Naive thymus-derived CD4-positive, alpha-beta T cell (primary cell): ENCODE data around the gene NEAT1. TPM values are rescaled to one million over a fixed set of nuclear protein-coding genes. Genes with fewer than 3 reads are reported as not detected.

ENCODE experiments used
- ATAC-seq: fragments of 150-1000 bp; cut with Tn5 transposase; 2 replicates; pipeline ENCODE4 v1.10.0; 2021; ENCODE audit warnings: mild to moderate bottlenecking, moderate library complexity
- CTCF ChIA-PET: fragments of 350-600 bp; sonication (Branson Sonifier 250); formaldehyde crosslinking; loops from one replicate; lab custom pipeline; 2021; ENCODE audit warnings: antibody characterized with exemption; lab: Charles Lee
- POLR2A ChIA-PET: fragments of 350-600 bp; sonication (Branson Sonifier 250); formaldehyde crosslinking; loops from one replicate; lab custom pipeline; 2021; ENCODE audit warnings: antibody characterized with exemption, inconsistent platforms; lab: Charles Lee
- DNase-seq, 9 donors: peaks; one replicate each; pipeline versions ENCODE4 v3.0.0 to v3.0.0-alpha.2; 2020 to 2022; ENCODE audit warnings: mixed read lengths in 1 of 9
- H3K27ac ChIP-seq: one replicate; pipeline ENCODE4 v1.7.0; 2013; ENCODE audit warnings: mild to moderate bottlenecking, low read depth, low read length, moderate library complexity
- H3K27me3 ChIP-seq, 2 donors: one replicate each; pipeline ENCODE4 v1.7.0; 2013; ENCODE audit warnings: low read length in 2 of 2, mild to moderate bottlenecking in 2 of 2, moderate library complexity in 2 of 2; ENCODE audit not compliant: control insufficient read depth in 2 of 2, insufficient read depth in 2 of 2
- H3K36me3 ChIP-seq, 3 experiments: 1 replicate in 2 of 3; 2 replicates in 1 of 3; pipeline ENCODE4 v1.7.0; 2013; ENCODE audit warnings: low read length in 3 of 3, mild to moderate bottlenecking in 3 of 3, moderate library complexity in 1 of 3; ENCODE audit not compliant: insufficient read depth in 3 of 3, control insufficient read depth in 2 of 3
- H3K4me1 ChIP-seq, 2 donors: one replicate each; pipeline ENCODE4 v1.7.0; 2013; ENCODE audit warnings: low read length in 2 of 2, mild to moderate bottlenecking in 2 of 2, moderate library complexity in 1 of 2; ENCODE audit not compliant: control insufficient read depth in 2 of 2, insufficient read depth in 2 of 2
- H3K4me3 ChIP-seq: 2 replicates; pipeline ENCODE4 v1.7.0; 2013; ENCODE audit warnings: mild to moderate bottlenecking, low read length
- H3K9me3 ChIP-seq, 3 experiments: 1 replicate in 2 of 3; 2 replicates in 1 of 3; pipeline ENCODE4 v1.7.0; 2013; ENCODE audit warnings: low read length in 3 of 3; ENCODE audit not compliant: control insufficient read depth in 2 of 3
- H3K27ac Mint-ChIP-seq, 9 donors: one replicate each; pipeline ENCODE4 v1.8.0; 2020 to 2022; ENCODE audit warnings: mixed read lengths in 9 of 9, mild to moderate bottlenecking in 8 of 9, moderate library complexity in 5 of 9, inconsistent platforms in 2 of 9
- H3K27me3 Mint-ChIP-seq, 5 donors: one replicate each; pipeline ENCODE4 v1.8.0; 2021 to 2022; ENCODE audit warnings: mixed read lengths in 5 of 5, mild to moderate bottlenecking in 1 of 5
- H3K36me3 Mint-ChIP-seq, 5 donors: one replicate each; pipeline ENCODE4 v1.8.0; 2020 to 2022; ENCODE audit warnings: mixed read lengths in 5 of 5, mild to moderate bottlenecking in 3 of 5, inconsistent platforms in 1 of 5
- H3K4me1 Mint-ChIP-seq, 7 donors: one replicate each; pipeline ENCODE4 v1.8.0; 2020 to 2022; ENCODE audit warnings: mixed read lengths in 7 of 7, mild to moderate bottlenecking in 3 of 7, inconsistent platforms in 1 of 7
- H3K4me3 Mint-ChIP-seq, 10 donors: one replicate each; pipeline ENCODE4 v1.8.0; 2020 to 2022; ENCODE audit warnings: mild to moderate bottlenecking in 10 of 10, mixed read lengths in 10 of 10, moderate library complexity in 6 of 10, inconsistent platforms in 2 of 10
- H3K9me3 Mint-ChIP-seq, 11 donors: one replicate each; pipeline ENCODE4 v1.8.0; 2020 to 2022; ENCODE audit warnings: mixed read lengths in 11 of 11, mild to moderate bottlenecking in 4 of 11, inconsistent platforms in 1 of 11, moderate library complexity in 1 of 11
- intact Hi-C, 2 donors: fragments of 100-400 bp; cut with micrococcal nuclease; formaldehyde crosslinking; loops; one replicate each; pipeline ENCODE4 v1.15.1; 2023
- polyA plus RNA-seq, 2 donors: library from polyadenylated mRNA; unstranded; fragments of 300-500 nt; fragmentation: Illumina TruSeq; gene quantifications; one replicate each; pipeline ENCODE4 v1.2.3, GENCODE V29; 2021
- total RNA-seq, 6 experiments: library from RNA in 5 of 6; stranded (reverse) in 5 of 6; gene quantifications; 1 replicate in 5 of 6; 2 replicates in 1 of 6; pipeline ENCODE4 v1.2.3 and lab custom pipeline; 2021 to 2026

Gene NEAT1
- total and polyA plus RNA-seq, 7 experiments from 2014 or later = 2.5 to 1,454 (median 401) TPM

DNA sequence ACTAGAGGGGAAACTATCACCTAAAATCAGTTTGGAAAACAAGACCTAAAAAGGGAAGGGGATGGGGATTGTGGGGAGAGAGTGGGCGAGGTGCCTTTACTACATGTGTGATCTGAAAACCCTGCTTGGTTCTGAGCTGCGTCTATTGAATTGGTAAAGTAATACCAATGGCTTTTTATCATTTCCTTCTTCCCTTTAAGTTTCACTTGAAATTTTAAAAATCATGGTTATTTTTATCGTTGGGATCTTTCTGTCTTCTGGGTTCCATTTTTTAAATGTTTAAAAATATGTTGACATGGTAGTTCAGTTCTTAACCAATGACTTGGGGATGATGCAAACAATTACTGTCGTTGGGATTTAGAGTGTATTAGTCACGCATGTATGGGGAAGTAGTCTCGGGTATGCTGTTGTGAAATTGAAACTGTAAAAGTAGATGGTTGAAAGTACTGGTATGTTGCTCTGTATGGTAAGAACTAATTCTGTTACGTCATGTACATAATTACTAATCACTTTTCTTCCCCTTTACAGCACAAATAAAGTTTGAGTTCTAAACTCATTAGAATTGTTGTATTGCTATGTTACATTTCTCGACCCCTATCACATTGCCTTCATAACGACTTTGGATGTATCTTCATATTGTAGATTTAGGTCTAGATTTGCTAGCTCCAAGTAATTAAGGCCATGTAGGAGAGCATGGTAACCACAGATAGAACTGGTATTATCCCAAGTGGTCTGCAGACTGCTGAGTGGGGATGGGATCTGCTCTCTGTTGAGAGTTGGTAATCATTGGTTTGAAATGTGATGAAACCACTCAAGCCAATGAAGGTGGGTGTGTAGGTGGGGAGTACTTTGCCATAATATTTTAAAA is 3.6 kb downstream of the NEAT1 start:
- H3K27ac Mint-ChIP-seq = peak overlapping the region; percentile 97 to 100 (median 99)
- peak overlapping the region; percentile 92 to 100 (median 97) for H3K4me3 Mint-ChIP-seq
- ChIA-PET POLR2A (interaction anchor here (0.9 to 21.7 kb wide), 12 partner anchors 9 to 188 kb away, joined by 3 to 2591 read pairs (median 40); partner anchors contain the start of genes FAM89B, FRMD8, MALAT1 and MAP3K11), CTCF (interaction anchor here (1.4 to 4.7 kb wide), 5 partner anchors 10 to 82 kb away, joined by 4 to 42 read pairs (median 7); partner anchors contain the start of gene MALAT1)
- H3K4me3 ChIP-seq = peak overlapping the region; percentile 74
- no peaks in the 10 kb centered on the region for H3K27me3 ChIP-seq
- peaks cover 5 to 64% (median 24%) of the 10 kb centered on the region in 5 donors for H3K36me3 Mint-ChIP-seq
- peaks cover 0 to 17% (median 0%) of the 10 kb centered on the region in 11 donors for H3K9me3 Mint-ChIP-seq
- no peaks in the 10 kb centered on the region for H3K9me3 ChIP-seq
- peaks cover 47 to 48% of the 10 kb centered on the region in 2 donors for H3K4me1 ChIP-seq
- peaks cover 0 to 8% (median 0%) of the 10 kb centered on the region in 3 experiments for H3K36me3 ChIP-seq
- peak overlapping the region; percentile 98 for H3K27ac ChIP-seq
- ATAC-seq (peak; percentile 39), DNase-seq (peak in 8 of 9 donors; percentile 30 to 86 (median 78))
- peaks cover 0 to 32% (median 0%) of the 10 kb centered on the region in 5 donors for H3K27me3 Mint-ChIP-seq
- intact Hi-C loops = loop anchor here (1.0 to 10.0 kb wide), 6 partner anchors 9 to 651 kb away; partner anchors contain the start of genes MALAT1 (in 1 of the 2), SF1 (in 1 of the 2) and SLC25A45 (in 1 of the 2)
- peaks cover 44 to 80% (median 51%) of the 10 kb centered on the region in 7 donors for H3K4me1 Mint-ChIP-seq

DNA sequence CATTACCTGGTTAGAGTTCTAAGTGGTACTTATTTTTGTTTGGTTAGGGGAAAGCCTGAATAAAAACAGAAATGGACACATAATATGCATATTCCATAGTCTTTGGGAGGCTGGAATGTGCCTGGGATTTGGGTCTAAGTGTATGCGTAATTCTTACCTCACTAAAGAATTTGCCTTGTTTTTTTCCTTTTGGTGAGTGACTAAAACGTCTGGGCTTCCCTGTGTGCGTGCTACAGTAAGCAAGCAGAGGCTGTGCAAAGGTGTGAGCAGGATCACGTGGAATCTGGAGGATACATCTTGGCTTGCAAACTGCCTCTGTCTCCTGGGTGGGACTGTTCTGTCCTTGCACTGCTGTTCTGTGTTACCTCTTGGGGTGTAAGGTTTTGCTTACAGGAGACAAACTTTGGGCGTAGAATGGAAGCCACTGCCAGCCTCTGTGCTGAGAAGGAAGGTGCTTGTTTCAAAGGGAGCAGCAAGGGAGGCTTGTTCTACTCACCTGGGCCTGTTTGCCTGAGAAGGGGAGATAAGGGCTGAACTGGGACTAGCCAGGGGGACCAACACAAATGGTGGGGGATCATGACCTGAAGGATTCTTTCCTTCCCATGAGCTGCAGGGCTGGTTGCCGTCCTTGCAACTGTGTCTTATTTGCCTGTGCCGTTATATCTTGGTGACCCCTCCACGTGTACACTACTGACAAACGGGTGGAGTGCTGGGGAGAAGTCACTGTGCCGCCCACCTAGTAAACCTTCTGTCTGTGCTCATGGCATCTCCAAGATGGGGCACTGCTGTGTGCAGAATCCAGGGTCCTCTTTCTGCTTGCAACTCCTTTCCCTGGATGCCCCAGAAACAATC is 4.5 kb downstream of the NEAT1 start:
- H3K4me1 Mint-ChIP-seq = peaks cover 51 to 84% (median 59%) of the 10 kb centered on the region in 7 donors
- Histone ChIP-seq H3K4me1 (peaks cover 53 to 57% of the 10 kb centered on the region in 2 donors), H3K36me3 (peaks cover 0 to 8% (median 0%) of the 10 kb centered on the region in 3 experiments), H3K27me3 (no peaks in the 10 kb centered on the region), H3K9me3 (no peaks in the 10 kb centered on the region), H3K4me3 (peak overlapping the region; percentile 74), H3K27ac (peak overlapping the region; percentile 98)
- intact Hi-C loops = loop anchor here (1.0 to 10.0 kb wide), 4 partner anchors 8 to 652 kb away; partner anchors contain the start of genes MALAT1 (in 1 of the 2) and SF1 (in 1 of the 2)
- ChIA-PET POLR2A (interaction anchor here (0.7 to 21.7 kb wide), 8 partner anchors 10 to 98 kb away, joined by 3 to 2591 read pairs (median 116); partner anchors contain the start of genes FRMD8, MALAT1, SCYL1 and SLC25A45), CTCF (interaction anchor here (4.7 kb wide), 1 partner anchor 71 kb away, joined by 42 read pairs; the partner anchor contains the start of gene MALAT1)
- peaks cover 0 to 17% (median 0%) of the 10 kb centered on the region in 11 donors for H3K9me3 Mint-ChIP-seq
- peaks cover 0 to 32% (median 0%) of the 10 kb centered on the region in 5 donors for H3K27me3 Mint-ChIP-seq
- peak overlapping the region; percentile 97 to 100 (median 99) for H3K27ac Mint-ChIP-seq
- peak overlapping the region; percentile 92 to 100 (median 97) for H3K4me3 Mint-ChIP-seq
- DNase-seq (peak in 7 of 9 donors; percentile 10 to 40 (median 35)), ATAC-seq (no peak)
- H3K36me3 Mint-ChIP-seq = peaks cover 5 to 66% (median 24%) of the 10 kb centered on the region in 5 donors

DNA sequence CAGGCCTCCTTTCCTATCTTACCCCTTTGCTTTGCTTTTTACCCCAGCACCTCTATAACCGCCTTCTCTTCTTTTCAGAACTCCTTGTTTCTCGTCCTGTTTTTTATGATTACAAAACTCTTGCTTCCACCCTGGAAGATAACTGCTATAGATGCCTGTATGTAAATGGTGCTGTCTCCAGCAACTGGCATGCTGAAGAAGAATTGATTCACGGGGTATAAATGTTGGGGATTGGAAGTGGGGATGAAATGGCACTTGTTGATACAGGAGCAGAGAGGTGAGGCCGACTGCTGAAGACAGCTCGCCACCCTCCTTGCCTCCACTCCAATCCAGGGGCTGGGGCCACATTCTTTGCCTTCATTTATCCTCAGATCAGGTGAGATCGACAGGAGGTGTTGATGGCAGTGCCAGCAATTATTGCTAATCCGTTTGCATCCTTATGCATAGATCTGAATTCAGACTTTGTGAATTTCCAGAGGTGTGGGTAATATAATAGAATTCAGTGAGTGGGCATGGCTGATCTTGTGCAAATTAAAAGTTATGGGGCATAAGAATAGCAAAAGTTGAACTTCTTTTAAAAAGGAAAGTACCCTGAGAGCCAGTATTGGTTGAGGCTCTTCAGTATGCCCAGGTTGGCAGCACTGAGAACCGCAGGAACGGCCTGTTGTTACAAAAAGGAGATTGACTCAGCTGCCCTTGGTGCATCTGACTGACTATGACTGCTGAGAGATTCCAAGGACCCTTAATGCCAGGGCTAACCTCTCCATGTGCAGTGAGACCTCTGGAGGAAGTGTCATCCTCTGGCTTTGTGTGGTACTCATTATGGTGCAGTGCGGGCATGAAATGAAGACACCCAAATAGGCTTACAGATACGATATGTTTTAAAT is 5.3 kb downstream of the NEAT1 start:
- Mint-ChIP-seq H3K36me3 (peaks cover 5 to 63% (median 24%) of the 10 kb centered on the region in 5 donors), H3K27ac (peak overlapping the region; percentile 97 to 100 (median 99)), H3K4me3 (peak overlapping the region; percentile 92 to 100 (median 97)), H3K9me3 (peaks cover 0 to 12% (median 0%) of the 10 kb centered on the region in 11 donors), H3K4me1 (peaks cover 57 to 86% (median 68%) of the 10 kb centered on the region in 7 donors), H3K27me3 (peaks cover 0 to 26% (median 0%) of the 10 kb centered on the region in 5 donors)
- Histone ChIP-seq H3K36me3 (peaks cover 0 to 6% (median 0%) of the 10 kb centered on the region in 3 experiments), H3K27ac (peak overlapping the region; percentile 98), H3K27me3 (no peaks in the 10 kb centered on the region), H3K9me3 (no peaks in the 10 kb centered on the region), H3K4me1 (peaks cover 62 to 63% of the 10 kb centered on the region in 2 donors), H3K4me3 (peak overlapping the region; percentile 74)
- DNase-seq (peak in 6 of 9 donors; percentile 4 to 39 (median 29)), ATAC-seq (no peak)
- intact Hi-C loops = loop anchor here (1.0 to 10.0 kb wide), 2 partner anchors 9 to 653 kb away; partner anchors contain the start of gene SF1 (in 1 of the 2)
- ChIA-PET CTCF (interaction anchor here (1.2 kb wide), 1 partner anchor 11 kb away, joined by 3 read pairs; no protein-coding TSS in a partner anchor), POLR2A (interaction anchor here (0.6 to 21.7 kb wide), 7 partner anchors 10 to 71 kb away, joined by 3 to 2591 read pairs (median 63); partner anchors contain the start of genes FRMD8, MALAT1 and SLC25A45)

DNA sequence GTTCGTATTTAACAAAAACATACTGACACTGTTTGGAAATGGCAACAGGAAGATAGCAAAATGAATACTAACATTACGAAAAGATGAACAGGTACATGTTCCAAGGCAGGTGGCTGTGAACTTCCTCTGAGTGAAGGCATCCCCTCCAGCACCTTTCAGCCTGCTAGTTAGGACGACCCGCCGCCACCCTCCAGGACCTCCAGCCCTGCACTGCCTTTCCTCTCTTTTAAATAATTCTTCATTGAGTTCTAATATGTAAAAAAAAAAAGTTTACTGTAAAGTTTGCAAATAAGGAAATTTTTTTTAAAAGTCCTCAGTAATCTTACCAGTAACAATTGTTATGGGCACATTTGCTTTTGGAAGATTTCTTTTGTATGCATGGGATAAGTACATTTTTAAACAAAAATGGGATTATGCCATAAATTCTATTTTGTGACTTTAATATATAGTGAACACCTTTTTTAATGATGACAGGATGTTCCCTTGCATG is 6.0 kb downstream of the NEAT1 start:
- Histone ChIP-seq H3K36me3 (peaks cover 0 to 1% (median 0%) of the 10 kb centered on the region in 3 experiments), H3K9me3 (no peaks in the 10 kb centered on the region), H3K4me3 (peak overlapping the region; percentile 74), H3K27ac (peak overlapping the region; percentile 98), H3K27me3 (no peaks in the 10 kb centered on the region), H3K4me1 (peaks cover 63 to 67% of the 10 kb centered on the region in 2 donors)
- ATAC-seq (no peak), DNase-seq (peak in 2 of 9 donors; percentile 21 to 35)
- Mint-ChIP-seq H3K36me3 (peaks cover 5 to 59% (median 23%) of the 10 kb centered on the region in 5 donors), H3K4me3 (peak overlapping the region; percentile 92 to 100 (median 97)), H3K27me3 (peaks cover 0 to 19% (median 0%) of the 10 kb centered on the region in 5 donors), H3K9me3 (peaks cover 0 to 11% (median 0%) of the 10 kb centered on the region in 11 donors), H3K27ac (peak overlapping the region; percentile 97 to 100 (median 99)), H3K4me1 (peaks cover 57 to 85% (median 72%) of the 10 kb centered on the region in 7 donors)
- POLR2A ChIA-PET = interaction anchor here (0.6 to 21.7 kb wide), 5 partner anchors 11 to 71 kb away, joined by 4 to 2591 read pairs (median 278); partner anchors contain the start of genes FRMD8, MALAT1 and SLC25A45
- intact Hi-C loops = loop anchor here in 1 of 2 donors (10.0 kb wide), 1 partner anchor 654 kb away; the partner anchor contains the start of gene SF1
- CTCF ChIA-PET = interaction anchor here (0.6 to 1.2 kb wide), 4 partner anchors 12 to 981 kb away, joined by 3 to 4 read pairs (median 3); no protein-coding TSS in a partner anchor
